GM21447 (cell line): ENCODE results near the gene RNPC3.

Experiments
- ATAC-seq: cut with Tn5 transposase; IDR thresholded peaks from one replicate; pipeline ENCODE4 v1.9.1; 2021; ENCODE audit not compliant: unreplicated experiment

The RNPC3 gene, protein sequence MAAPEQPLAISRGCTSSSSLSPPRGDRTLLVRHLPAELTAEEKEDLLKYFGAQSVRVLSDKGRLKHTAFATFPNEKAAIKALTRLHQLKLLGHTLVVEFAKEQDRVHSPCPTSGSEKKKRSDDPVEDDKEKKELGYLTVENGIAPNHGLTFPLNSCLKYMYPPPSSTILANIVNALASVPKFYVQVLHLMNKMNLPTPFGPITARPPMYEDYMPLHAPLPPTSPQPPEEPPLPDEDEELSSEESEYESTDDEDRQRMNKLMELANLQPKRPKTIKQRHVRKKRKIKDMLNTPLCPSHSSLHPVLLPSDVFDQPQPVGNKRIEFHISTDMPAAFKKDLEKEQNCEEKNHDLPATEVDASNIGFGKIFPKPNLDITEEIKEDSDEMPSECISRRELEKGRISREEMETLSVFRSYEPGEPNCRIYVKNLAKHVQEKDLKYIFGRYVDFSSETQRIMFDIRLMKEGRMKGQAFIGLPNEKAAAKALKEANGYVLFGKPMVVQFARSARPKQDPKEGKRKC

DNA sequence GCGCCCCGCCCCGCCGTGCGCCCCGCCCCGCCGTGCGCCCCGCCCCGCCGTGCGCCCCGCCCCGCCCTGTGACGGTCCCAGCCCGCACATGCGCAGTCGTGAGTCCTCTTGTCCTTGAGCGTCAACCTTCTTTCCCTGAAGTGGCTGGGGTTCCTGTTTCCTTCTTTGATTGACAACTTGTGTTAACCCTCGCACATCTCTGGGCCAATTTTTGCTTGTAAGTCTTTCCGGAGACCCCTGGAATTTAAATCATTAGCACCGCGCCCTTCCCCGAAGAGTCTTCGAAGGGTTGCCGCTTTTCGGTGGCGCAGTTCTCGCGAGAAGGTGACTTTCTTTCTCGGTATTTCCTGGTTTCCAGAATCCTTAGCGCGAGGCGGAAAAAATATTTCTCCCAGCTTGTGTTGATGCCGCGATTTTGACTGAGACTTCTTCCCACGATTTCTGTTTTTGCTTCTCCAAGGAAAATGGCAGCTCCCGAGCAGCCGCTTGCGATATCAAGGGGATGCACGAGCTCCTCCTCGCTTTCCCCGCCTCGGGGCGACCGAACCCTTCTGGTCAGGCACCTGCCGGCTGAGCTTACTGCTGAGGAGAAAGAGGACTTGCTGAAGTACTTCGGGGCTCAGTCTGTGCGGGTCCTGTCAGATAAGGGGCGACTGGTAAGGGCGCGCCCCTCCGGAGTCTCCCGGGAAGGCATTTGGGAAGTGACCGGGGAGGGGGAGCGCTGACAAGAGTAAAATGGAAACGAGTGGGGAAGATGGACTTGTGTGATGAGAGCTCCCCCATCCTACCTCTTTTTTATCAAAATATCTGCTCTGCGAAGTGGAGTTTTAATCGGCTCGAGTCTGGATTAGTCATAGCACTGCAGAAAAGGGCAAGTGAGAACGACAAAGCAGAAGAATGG, at the start of gene RNPC3:
Gene RNPC3 (plus strand): TSS at position 93 of the 901 bp plus-strand sequence. CDS start 372 bp downstream, at position 465.
- peak; percentile 88 for ATAC-seq

DNA sequence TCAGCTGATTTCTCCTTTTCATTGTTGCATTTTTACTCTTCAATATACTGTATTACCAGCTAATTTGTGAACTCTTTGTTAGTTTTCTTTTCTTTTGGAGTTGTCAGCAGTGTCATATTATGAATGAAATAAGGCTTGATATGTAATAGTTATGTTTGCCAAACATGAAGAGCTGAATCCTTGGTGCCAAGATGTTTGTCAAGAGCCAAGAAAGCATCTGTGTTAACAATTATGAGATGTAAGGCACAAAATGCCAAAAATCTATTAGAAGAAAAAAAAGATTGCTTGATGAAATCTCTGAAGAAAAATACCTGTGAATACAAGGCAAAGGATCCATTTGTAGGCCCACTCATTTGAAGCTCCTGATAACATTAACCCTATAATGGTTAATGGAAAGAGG, 48.4 kb upstream of the RNPC3 start:
- no peak for ATAC-seq

DNA sequence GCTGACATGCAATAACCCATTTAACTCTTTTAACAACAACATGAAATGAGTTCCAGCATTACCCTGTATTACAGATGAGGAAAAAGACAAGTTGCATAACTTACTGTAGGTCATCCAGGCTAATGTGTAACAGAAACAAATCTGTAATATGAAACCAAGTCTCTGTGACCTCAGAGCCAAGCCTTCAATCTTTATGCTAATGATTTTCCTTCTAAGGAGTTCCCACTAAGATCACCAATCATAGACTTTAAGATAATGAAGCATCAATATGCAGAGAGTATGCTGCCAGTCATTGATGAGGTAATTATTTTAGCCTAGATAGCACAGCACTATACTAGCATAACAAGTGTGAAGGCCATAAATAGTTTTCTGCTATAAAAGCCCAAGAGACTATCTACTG, 35.6 kb upstream of the RNPC3 start:
- peak; percentile 80 for ATAC-seq

DNA sequence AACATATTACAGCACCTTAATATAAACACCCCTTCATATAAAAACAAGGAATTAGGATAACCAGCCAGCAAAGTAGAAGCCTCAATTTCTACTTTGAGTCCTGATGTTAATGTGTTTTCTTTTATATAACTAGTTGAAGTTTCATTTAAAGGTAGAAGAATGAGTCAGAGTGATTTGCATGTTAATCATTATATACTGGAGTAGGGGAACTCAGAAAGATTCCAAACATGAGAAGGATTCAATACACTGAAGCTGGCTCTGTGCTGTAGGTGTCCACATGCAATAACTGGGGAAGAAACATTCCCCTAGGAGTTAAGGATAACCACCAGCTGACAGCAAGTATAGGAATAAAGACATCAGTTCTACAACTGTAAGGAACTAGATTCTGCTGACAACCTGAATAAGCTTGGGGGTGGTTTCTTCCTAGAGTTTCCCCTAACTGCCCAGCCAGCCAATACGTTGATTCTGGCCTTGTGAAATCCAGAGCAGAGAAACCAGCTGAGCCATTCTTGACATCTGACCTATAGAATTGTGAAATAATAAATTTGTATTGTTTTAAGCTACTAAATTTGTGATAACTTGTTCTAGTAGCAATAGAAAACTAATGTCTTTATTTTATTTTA, 33.4 kb upstream of the RNPC3 start:
- no peak for ATAC-seq

DNA sequence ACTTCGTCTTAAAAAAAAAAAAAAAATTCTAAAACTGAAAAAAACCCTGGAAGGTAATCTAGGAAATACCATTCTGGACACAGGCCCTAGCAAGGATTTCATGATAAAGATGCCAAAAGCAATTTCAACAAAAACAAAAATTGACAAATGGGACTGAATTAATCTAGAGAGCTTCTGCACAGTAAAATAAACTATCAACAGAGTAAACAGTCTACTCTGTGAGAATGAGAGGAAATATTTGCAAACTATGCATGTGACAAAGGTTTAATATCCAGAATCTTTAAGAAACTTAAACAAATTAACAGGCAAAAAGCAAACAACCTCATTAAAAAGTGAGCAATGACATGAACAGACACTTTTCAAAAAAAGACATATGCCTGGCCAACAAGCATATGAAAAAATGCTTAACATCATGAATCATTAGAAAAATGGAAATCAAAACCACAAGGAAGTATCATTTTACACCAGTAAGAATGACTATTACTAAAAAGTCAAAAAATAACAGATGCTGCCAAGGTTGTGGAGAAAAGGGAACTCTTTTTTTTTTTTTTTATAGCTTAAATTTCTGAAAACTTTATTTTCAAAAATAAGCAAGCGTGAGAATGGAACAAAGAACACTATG, 29.4 kb upstream of the RNPC3 start:
- ATAC-seq: no peak

DNA sequence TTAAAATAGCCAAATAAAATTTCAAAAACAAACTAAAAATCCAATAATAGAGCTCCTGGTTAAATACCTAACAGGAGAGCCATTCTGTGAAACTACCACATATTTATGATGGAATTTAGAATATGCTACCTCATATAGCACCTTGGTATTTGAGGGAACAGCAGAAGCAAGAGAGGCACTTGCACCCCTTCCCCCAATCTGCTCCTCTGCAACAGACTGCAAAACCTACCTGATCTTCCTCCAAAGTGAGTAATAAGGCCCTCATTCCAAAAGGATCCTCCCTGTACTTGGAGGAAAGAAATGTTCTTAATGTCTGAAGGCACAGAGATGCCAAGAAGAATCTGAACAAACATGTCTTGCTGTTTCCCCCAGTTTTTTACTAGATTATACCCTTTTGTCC, 28.1 kb upstream of the RNPC3 start:
- no peak for ATAC-seq

DNA sequence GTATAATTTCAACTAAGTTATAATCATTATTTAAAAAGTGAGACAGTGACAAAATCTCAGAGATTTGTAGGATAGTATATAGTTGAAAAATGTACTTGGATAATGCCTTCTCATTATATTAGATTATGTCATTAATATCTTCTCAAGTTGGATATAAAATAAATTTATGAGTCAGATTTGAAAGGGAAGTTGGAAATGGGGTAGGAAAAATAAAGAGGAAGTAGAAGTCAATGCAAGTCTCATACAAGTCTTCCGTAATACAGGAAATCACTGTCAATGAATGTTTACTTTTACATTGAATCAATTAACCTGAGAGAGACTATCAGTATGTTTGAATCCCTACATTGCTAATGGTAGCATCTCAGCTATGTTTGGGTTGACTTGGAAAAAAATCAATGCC, 16.2 kb upstream of the RNPC3 start:
- no peak for ATAC-seq

DNA sequence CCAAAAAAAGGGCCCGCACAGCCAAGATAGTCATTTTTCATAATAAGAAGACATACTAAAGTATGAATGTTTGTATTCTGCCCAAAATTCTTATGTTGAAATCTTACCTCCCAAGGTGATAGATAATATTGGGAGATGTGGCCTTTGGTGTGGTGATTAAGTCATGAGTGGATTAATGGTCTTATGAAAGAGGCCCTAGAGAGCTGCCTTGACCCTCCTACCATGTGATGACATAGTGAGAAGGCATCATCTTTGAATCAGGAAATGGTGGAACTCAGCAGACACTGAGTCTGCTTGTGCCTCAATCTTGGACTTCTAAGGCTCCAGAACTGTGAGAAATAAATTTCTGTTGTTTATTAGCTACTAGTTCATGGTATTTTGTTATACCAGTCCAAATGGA, 11.8 kb upstream of the RNPC3 start:
- no peak for ATAC-seq

DNA sequence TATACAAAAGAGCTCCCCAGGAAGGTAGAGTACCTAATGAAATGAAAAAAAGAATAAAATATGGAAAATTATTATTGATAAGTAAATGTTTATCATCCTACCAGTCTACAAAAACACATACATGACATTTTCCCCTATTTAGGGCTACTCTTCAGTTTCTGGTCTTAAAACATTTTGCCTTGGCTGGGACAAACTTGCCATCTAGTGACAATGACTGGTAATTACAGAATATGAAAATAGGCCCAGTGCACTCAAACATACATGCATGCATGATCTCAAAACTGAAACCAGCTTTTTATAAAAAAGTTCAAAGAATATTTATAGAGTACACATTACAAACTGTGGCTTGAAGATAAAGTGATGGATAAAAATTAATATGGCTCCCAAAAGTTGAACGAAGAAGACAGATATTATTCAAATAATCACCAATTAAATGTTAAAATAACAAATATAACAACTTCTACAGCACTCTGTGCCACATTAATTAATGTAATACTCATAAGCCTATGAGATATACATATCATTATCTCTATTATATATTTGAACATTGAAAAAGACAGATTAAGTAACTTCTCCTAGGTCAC, 10.5 kb upstream of the RNPC3 start:
- ATAC-seq: peak; percentile 64

DNA sequence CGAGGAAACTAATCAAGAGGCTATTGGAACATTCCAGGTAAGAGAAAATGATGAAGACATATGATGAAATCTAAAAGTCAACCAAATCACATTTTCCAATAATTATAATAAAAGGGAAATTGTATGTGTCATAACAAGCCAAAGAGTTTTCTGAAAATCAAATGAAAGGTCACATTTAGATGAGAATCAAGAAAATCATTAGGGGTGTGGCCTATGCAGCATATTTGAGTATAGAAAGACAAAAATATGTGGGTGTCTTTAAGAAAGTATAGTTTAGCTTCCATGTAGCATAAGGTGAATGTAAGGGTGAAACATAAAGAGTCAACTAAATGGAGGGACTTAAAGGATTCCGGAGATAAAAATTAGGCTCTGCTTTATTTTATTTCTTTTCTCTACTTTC, 9.2 kb upstream of the RNPC3 start:
- no peak for ATAC-seq

DNA sequence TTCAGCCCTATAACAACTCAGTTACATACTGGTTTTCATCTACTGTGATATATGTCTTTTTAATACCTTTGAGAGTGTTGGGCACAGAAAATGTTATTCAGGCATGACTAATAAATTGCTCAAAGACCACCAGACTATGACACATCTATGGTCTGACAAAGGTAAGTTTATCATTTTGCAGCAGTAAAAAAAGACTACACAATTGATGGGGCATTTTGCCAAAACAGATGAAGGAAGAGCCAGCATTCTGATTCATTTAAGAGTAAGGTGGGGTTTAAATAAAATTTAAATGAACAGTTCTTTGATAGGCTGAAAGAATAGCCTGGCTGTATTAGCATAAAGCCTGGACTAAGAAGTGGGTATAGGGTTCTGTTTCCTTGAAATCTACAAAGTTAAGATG, 8.8 kb upstream of the RNPC3 start:
- ATAC-seq: no peak

DNA sequence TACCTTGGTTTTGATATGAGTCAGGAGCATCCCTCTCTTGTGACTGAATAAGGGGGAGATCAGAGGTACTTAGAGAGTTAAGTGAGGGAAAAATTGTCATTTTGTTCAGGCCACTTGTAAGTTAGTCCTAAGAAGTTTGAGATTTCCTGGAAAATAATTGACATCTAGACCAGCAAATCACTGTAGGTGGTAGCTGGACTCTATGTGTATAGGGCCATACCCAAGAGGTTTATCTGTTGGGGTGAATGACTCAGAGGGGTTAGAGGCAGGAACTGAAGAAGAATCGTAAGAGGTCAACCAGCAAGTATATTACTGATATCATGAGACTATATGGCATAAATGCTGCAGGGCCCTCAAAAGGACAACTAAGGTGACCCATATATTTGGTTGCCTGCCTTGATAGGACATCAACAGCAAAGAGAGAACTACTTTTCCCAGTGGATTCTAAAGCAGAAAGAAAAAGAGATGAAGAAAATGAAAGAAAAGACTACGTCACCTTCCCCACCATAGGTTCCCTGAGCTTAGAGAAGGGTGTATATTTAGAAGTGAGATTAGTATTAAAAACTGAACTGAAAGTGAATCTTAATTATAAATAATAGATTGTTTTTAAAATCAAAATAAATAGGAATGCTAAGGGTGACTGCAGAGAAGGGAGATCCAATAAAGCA, 8.0 kb upstream of the RNPC3 start:
- ATAC-seq: peak; percentile 86

DNA sequence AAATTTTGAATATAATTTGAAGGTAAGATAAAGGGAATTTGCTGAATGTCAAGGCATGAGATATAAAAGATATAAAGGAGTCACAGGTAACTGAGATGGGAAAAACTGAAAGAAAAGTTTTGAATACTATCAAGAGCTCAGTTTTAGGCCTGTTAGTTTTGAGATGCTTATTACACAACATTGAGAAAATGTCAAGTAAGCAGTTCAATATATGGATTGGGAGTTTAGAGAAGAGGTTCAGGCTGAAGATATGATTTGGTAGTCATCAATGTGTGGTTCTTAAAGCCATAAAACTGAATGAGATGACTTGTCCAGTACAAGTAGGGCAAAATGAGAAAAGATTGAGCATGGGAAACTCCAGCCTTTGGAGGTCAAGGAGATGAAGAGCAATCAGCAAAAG, 4.7 kb upstream of the RNPC3 start:
- ATAC-seq: no peak

DNA sequence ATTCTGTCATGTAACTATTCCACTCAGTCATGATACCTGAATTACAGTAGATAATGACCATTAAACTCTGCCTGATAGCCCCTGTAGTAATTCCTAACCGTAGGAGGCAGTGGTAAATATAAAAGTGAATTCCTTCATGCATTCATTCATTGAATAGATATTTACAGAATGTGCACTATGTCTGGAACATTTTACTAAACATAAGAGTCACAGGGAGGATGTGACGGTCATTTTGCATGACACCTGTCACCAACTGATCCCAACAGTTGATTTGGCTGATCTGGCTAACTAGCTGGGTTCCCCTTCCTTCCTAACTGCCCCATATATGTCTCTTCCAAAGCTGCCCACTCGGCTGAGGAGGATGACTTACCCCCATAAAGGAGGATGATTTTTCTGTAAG, 2.2 kb upstream of the RNPC3 start:
- ATAC-seq: no peak

DNA sequence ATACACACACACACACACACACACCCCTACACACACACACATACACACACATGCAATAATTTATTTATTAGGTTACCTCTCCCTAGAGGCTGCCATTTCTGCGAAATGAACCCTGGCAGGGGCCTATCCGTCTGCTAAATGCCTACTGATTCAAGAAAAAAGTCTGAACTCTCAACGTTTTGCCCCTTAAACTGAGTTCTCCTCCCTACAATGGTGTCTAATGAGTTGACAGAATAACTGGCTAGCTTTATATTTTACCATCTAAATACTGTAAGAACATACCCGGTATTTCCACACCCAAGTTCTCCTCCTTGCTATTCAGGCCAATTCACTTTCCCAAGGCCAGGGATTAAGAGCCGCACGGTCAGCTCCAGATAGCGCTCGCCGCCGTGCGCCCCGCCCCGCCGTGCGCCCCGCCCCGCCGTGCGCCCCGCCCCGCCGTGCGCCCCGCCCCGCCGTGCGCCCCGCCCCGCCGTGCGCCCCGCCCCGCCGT, 339 bp upstream of the RNPC3 start:
- peak; percentile 47 for ATAC-seq

DNA sequence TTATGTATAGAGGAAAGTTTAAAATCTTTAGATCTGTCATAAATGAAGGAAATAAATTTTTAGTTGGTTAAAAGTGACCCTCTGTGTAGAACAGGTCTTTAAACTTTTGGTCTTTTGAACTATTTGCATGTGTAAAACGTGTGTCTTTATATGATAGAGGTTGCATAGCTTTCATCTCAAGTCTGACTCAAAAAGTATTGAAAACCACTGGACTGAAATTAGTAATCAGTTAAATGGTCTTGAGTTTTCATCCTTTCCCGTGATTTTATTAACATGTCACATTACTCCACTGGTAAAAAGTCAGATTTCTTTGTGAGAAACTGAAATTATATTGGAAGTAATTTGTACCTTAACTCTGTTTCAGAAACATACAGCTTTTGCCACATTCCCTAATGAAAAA, 1.8 kb downstream of the RNPC3 start:
- ATAC-seq: no peak

DNA sequence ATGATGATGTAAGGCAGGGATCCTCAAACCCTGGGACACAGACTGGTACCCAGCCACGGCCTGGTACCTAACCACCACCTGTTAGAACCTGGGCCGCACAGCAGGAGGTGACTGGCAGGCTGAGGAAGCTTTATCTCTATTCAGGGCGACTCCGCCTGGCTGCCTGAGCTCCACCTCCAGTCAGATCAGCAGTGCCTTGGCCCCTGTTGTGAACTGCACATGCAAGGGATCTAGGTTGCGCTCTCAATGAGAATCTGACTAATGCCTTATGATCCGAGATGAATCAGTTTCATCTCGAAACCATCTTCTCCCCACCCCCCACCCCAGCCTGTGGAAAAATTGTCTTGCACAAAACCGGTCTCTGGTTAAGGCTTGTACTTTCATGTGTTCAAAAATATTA, 4.2 kb downstream of the RNPC3 start:
- no peak for ATAC-seq

DNA sequence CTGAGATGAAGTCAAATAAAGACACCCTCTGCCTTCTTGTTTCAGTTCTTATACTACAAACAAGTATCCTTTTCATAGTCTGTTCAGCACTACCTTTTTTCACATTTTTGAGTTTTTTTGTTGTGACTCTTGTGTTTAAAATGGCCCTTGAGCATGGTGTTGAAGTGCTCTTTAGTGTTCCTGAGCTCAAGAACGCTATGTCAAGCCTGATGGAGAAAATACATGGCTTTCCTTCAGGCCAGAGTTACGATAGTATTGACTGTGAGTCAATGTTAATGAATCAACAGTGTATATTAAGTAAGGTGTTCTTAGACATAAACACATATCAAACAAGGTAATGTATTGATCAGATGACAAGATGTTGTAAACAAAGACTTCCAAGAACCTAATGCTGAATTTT, 12.7 kb downstream of the RNPC3 start:
- ATAC-seq: no peak

DNA sequence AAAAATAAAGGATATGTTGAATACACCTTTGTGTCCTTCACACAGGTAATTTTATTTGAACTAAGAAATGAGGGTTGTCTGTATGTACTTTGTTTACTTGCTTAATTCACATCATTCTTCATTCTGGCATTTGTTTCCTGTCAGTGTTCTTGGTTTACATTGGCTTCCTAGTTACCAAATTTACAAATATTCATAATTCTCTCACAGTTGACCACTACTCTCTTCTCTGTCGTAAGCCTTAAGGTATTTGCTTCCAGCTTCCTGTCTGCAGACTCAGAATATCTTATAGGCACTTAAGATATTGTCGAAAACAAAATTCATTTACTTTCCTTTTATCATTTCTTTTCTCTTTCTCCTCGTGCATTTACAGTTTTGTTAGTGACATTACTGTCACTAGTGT, 15.9 kb downstream of the RNPC3 start:
- ATAC-seq: no peak

DNA sequence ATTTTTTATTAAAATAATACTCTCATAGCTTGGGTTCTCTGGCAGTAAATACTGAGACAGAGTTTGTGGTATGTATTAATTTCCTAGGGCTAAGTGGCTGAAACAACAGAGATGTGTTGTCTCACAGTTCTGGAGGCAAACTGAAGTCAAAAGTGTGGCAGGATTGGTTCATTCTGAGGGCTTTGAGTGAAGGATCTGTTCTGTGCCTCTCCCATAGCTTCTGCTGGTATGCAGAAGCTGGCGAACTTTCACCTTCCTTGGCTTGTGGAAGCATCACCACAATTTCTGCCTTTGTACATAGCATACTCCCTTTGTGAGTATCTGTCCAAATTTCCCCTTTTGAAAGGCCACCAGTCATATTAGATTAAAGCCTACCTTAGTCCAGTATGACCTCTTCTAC, 21.0 kb downstream of the RNPC3 start:
- ATAC-seq: no peak
